Progenitor cell of endocrine pancreas (in vitro differentiated cells): ENCODE data around the gene C1QTNF8. TPM values are rescaled to one million over a fixed set of nuclear protein-coding genes. Genes with fewer than 3 reads are reported as not detected.

Experiments used
- DNase-seq: peaks from one replicate; pipeline ENCODE4 v3.0.0; 2021; ENCODE audit warnings: low spot score; ENCODE audit not compliant: unreplicated experiment
- H3K27ac Mint-ChIP-seq: 2 replicates; pipeline ENCODE4 v1.8.0; 2021; ENCODE audit warnings: mild to moderate bottlenecking, moderate library complexity, mixed read lengths
- H3K27me3 Mint-ChIP-seq: 2 replicates; pipeline ENCODE4 v1.8.0; 2021; ENCODE audit warnings: mixed read lengths
- H3K36me3 Mint-ChIP-seq: 2 replicates; pipeline ENCODE4 v1.8.0; 2022; ENCODE audit warnings: mixed read lengths; ENCODE audit not compliant: insufficient read depth
- H3K4me1 Mint-ChIP-seq: 2 replicates; pipeline ENCODE4 v1.8.0; 2021; ENCODE audit warnings: low read depth, mixed read lengths
- H3K4me3 Mint-ChIP-seq: 2 replicates; pipeline ENCODE4 v1.8.0; 2021; ENCODE audit warnings: low read depth, mild to moderate bottlenecking, moderate library complexity, mixed read lengths
- H3K9me3 Mint-ChIP-seq: 2 replicates; pipeline ENCODE4 v1.8.0; 2021; ENCODE audit warnings: low read depth, mixed read lengths
- total RNA-seq: library from RNA; stranded (reverse); gene quantifications from 2 replicates; pipeline ENCODE4 v1.2.1, GENCODE V29; 2021
- TF ChIP-seq, protein P1 (sequence below): fragments of 200-600 bp; sonication (generic); IDR thresholded peaks from one replicate; pipeline ENCODE4 v1.5.0; 2021; ENCODE audit warnings: antibody characterized with exemption, mild to moderate bottlenecking; ENCODE audit not compliant: unreplicated experiment

The C1QTNF8 gene
- total RNA-seq, 1 donor from 2014 or later = not detected

DNA sequence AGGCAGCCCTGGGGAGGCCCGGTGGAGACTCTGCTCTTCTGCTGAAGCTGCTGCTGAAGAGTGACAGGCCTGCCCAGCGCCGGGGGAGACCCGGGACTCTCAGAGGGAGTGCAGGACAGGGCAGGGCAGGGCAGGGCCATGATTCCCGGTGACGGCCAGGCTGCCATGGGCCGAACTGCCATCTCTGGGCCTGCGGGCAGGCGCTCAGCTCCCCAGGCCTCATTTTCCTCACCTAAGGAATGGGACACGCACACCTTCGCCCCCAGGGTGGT lies 46.1 kb downstream of the C1QTNF8 start:
- H3K36me3 Mint-ChIP-seq = no peaks in the 10 kb centered on the region
- H3K27me3 Mint-ChIP-seq = no peaks in the 10 kb centered on the region
- H3K27ac Mint-ChIP-seq = no peak overlapping the region
- TF ChIP-seq, protein P1, sequence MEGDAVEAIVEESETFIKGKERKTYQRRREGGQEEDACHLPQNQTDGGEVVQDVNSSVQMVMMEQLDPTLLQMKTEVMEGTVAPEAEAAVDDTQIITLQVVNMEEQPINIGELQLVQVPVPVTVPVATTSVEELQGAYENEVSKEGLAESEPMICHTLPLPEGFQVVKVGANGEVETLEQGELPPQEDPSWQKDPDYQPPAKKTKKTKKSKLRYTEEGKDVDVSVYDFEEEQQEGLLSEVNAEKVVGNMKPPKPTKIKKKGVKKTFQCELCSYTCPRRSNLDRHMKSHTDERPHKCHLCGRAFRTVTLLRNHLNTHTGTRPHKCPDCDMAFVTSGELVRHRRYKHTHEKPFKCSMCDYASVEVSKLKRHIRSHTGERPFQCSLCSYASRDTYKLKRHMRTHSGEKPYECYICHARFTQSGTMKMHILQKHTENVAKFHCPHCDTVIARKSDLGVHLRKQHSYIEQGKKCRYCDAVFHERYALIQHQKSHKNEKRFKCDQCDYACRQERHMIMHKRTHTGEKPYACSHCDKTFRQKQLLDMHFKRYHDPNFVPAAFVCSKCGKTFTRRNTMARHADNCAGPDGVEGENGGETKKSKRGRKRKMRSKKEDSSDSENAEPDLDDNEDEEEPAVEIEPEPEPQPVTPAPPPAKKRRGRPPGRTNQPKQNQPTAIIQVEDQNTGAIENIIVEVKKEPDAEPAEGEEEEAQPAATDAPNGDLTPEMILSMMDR = no peak
- H3K4me3 Mint-ChIP-seq = no peak overlapping the region
- H3K9me3 Mint-ChIP-seq = no peaks in the 10 kb centered on the region
- no peak for DNase-seq
- peaks cover 1% of the 10 kb centered on the region for H3K4me1 Mint-ChIP-seq

- DNase-seq = no peak
- Mint-ChIP-seq H3K27ac (no peak overlapping the region), H3K4me3 (no peak overlapping the region), H3K9me3 (no peaks in the 10 kb centered on the region), H3K4me1 (peaks cover 1% of the 10 kb centered on the region), H3K27me3 (no peaks in the 10 kb centered on the region), H3K36me3 (no peaks in the 10 kb centered on the region)
- TF ChIP-seq, protein P1 = no peak
Measured at GRCh38 chr16:1049113-1049975, 46.7 kb downstream of the C1QTNF8 start.

- TF ChIP-seq, protein P1 = no peak
- Mint-ChIP-seq H3K36me3 (no peaks in the 10 kb centered on the region), H3K9me3 (no peaks in the 10 kb centered on the region), H3K4me3 (no peak overlapping the region), H3K27ac (no peak overlapping the region), H3K4me1 (peaks cover 1% of the 10 kb centered on the region), H3K27me3 (no peaks in the 10 kb centered on the region)
- DNase-seq = peak; percentile 42
Measured at GRCh38 chr16:1048442-1049112, 47.5 kb downstream of the C1QTNF8 start.

GRCh38 chr16:1047801-1048200 lies 48.2 kb downstream of the C1QTNF8 start:
- H3K4me1 Mint-ChIP-seq = peaks cover 1% of the 10 kb centered on the region
- no peaks in the 10 kb centered on the region for H3K27me3 Mint-ChIP-seq
- no peak overlapping the region for H3K4me3 Mint-ChIP-seq
- TF ChIP-seq, protein P1 = no peak
- no peaks in the 10 kb centered on the region for H3K36me3 Mint-ChIP-seq
- H3K27ac Mint-ChIP-seq = no peak overlapping the region
- no peaks in the 10 kb centered on the region for H3K9me3 Mint-ChIP-seq
- DNase-seq = no peak

GRCh38 chr16:1047123-1047522 lies 48.9 kb downstream of the C1QTNF8 start:
- H3K4me1 Mint-ChIP-seq = peaks cover 1% of the 10 kb centered on the region
- no peak overlapping the region for H3K27ac Mint-ChIP-seq
- TF ChIP-seq, protein P1 = no peak

More at GRCh38 chr16:1047123-1047522, 48.9 kb downstream of the C1QTNF8 start:
- no peaks in the 10 kb centered on the region for H3K36me3 Mint-ChIP-seq
- no peak overlapping the region for H3K4me3 Mint-ChIP-seq
- DNase-seq = no peak
- H3K9me3 Mint-ChIP-seq = peaks cover 3% of the 10 kb centered on the region
- peaks cover 4% of the 10 kb centered on the region for H3K27me3 Mint-ChIP-seq
